Type B pancreatic cell (in vitro differentiated cells): ENCODE data around the gene COIL. TPM values are rescaled to one million over a fixed set of nuclear protein-coding genes. Genes with fewer than 3 reads are reported as not detected.
"Not testable (repeated sequence)": the region's sequence is repeated elsewhere in the genome, so short reads cannot be mapped to it uniquely, and the experiment has no call there.

ENCODE experiments used
- DNase-seq: peaks from one replicate; pipeline ENCODE4 v3.0.0; 2021; ENCODE audit warnings: mixed read lengths; ENCODE audit not compliant: unreplicated experiment; ENCODE audit errors: extremely low spot score
- H3K27ac Mint-ChIP-seq: 2 replicates; pipeline ENCODE4 v1.8.0; 2021; ENCODE audit warnings: mild to moderate bottlenecking, mixed read lengths
- H3K27me3 Mint-ChIP-seq: 2 replicates; pipeline ENCODE4 v1.8.0; 2021; ENCODE audit warnings: mixed read lengths
- H3K36me3 Mint-ChIP-seq: 2 replicates; pipeline ENCODE4 v1.8.0; 2021; ENCODE audit warnings: mixed read lengths
- H3K4me1 Mint-ChIP-seq: one replicate; pipeline ENCODE4 v1.8.0; 2021; ENCODE audit warnings: mixed read lengths; ENCODE audit not compliant: unreplicated experiment
- H3K4me3 Mint-ChIP-seq: 2 replicates; pipeline ENCODE4 v1.8.0; 2021; ENCODE audit warnings: mild to moderate bottlenecking, mixed read lengths
- H3K9me3 Mint-ChIP-seq: 2 replicates; pipeline ENCODE4 v1.8.0; 2021; ENCODE audit warnings: mixed read lengths
- total RNA-seq: library from RNA; stranded (reverse); gene quantifications from 2 replicates; pipeline ENCODE4 v1.2.1, GENCODE V29; 2021; ENCODE audit warnings: low replicate concordance
- TF ChIP-seq, protein P1 (sequence below): fragments of 200-600 bp; sonication (generic); conservative IDR thresholded peaks from 2 replicates; pipeline ENCODE4 v1.5.0; 2021; ENCODE audit warnings: antibody characterized with exemption, mild to moderate bottlenecking

COIL gene
- total RNA-seq, 1 donor from 2014 or later, result 26.5 TPM

DNA sequence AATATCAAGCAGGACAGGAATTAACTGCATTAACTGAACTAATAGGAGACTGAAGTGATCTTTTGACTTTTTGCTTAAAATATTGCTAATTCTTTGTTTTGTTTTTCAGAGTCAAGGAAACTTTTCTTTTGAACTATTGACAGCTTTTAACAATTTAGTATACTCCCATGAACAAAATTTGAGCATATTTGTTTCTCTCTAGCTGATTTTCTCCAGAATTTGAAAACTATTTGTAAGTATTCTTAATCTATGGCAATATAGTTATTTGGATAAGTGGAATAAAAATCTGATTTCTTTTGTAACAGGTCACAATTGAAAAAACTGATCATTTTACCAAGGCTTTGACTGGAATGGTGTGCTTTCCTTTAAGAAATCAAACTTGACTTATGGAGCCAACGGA is 10.1 kb upstream of the COIL start:
- no peak overlapping the region for H3K4me3 Mint-ChIP-seq
- H3K4me1 Mint-ChIP-seq, result peaks cover 32% of the 10 kb centered on the region
- TF ChIP-seq, protein P1, sequence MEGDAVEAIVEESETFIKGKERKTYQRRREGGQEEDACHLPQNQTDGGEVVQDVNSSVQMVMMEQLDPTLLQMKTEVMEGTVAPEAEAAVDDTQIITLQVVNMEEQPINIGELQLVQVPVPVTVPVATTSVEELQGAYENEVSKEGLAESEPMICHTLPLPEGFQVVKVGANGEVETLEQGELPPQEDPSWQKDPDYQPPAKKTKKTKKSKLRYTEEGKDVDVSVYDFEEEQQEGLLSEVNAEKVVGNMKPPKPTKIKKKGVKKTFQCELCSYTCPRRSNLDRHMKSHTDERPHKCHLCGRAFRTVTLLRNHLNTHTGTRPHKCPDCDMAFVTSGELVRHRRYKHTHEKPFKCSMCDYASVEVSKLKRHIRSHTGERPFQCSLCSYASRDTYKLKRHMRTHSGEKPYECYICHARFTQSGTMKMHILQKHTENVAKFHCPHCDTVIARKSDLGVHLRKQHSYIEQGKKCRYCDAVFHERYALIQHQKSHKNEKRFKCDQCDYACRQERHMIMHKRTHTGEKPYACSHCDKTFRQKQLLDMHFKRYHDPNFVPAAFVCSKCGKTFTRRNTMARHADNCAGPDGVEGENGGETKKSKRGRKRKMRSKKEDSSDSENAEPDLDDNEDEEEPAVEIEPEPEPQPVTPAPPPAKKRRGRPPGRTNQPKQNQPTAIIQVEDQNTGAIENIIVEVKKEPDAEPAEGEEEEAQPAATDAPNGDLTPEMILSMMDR, result no peak
- DNase-seq, result no peak
- H3K36me3 Mint-ChIP-seq, result no peaks in the 10 kb centered on the region
- H3K9me3 Mint-ChIP-seq, result no peaks in the 10 kb centered on the region
- no peaks in the 10 kb centered on the region for H3K27me3 Mint-ChIP-seq
- no peak overlapping the region for H3K27ac Mint-ChIP-seq

DNA sequence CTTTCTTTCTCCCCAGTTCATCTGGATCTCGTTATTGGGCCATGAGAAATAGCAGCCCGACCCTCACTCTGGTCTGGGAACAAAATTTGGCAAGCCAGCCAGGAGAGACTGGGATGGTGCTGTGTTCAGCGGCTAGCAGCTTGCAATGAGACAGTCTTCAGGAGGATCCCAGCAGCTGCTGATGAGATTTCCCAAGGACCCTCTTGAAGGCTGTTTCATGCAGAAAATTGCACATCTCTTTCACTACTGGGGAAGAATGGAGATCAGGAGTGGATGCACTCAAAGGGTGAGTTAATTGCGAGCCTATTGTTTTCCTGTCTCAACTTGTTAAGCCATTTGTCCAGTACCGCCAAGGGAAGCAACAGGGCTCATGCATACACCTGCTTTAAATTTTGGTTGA is 5.5 kb upstream of the COIL start:
- Mint-ChIP-seq H3K4me1 (peaks cover 4% of the 10 kb centered on the region), H3K27me3 (no peaks in the 10 kb centered on the region), H3K36me3 (no peaks in the 10 kb centered on the region), H3K27ac (no peak overlapping the region), H3K9me3 (no peaks in the 10 kb centered on the region), H3K4me3 (no peak overlapping the region)
- TF ChIP-seq, protein P1, result no peak
- DNase-seq, result no peak

DNA sequence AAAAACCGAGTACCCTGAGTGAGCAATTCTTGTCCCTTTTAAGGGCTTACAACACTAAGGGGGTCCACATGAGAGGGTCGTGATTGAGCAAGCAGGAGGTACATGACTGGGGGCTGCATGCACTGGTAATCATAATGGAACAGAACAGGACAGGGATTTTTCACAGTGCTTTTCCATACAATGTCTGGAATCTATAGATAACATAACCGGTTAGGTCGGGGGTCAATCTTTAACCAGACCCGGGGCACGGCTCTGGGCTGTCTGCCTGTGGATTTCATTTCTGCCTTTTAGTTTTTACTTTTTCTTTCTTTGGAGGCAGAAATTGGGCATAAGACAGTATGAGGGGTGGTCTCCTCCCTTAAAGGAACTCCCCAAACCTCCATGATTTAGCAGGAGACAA is 4.8 kb upstream of the COIL start:
- H3K27ac Mint-ChIP-seq, H3K27me3 Mint-ChIP-seq, H3K36me3 Mint-ChIP-seq, DNase-seq, H3K9me3 Mint-ChIP-seq: not testable (repeated sequence)
- Mint-ChIP-seq H3K4me3 (peak overlapping the region; percentile 32), H3K4me1 (peaks cover 11% of the 10 kb centered on the region)

DNA sequence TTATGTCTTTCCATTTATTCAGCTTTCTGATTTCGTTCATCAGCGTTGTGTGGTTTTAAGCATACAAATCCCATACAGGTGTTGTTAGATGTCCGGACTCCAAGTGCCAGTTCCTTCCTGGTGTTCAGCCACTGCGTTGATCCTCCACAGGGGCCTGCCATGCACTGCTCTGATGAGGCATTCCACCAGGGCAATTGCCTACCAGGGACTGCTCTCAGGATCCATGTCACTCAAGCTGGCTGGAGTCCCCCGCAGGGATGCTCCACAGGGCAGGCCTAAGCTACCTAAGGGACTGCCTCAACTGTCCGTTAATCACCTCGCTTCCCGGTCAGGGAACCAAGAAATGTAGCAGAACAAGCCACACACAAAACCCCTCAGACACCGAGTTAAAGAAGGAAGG is 4.4 kb upstream of the COIL start:
- H3K36me3 Mint-ChIP-seq, H3K4me3 Mint-ChIP-seq, DNase-seq, H3K27ac Mint-ChIP-seq, H3K27me3 Mint-ChIP-seq, H3K9me3 Mint-ChIP-seq: not testable (repeated sequence)
- H3K4me1 Mint-ChIP-seq, result peaks cover 11% of the 10 kb centered on the region

DNA sequence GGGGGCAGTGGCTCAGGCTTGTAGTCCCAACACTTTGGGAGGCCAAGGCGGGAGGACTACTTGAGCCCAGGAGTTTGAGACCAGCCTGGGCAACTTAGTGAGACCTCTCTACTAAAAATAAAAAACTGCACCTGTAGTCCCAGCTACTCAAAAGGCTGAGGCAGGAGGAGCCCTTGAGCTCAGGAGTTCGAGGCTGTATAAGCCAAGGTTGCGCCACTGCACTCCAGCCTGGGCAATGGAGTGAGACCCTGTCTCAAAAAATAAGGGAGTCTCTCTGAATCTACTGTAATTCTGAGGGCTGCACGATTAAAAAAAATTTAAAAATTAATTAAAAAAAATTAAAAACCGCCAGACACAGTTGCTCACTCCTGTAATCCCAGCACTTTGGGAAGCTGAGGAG is 3.9 kb downstream of the COIL start:
- peaks cover 8% of the 10 kb centered on the region for H3K36me3 Mint-ChIP-seq
- TF ChIP-seq, protein P1, result no peak
- H3K4me3 Mint-ChIP-seq, result no peak overlapping the region
- DNase-seq, result no peak
- no peak overlapping the region for H3K27ac Mint-ChIP-seq
- H3K27me3 Mint-ChIP-seq, result no peaks in the 10 kb centered on the region
- peaks cover 11% of the 10 kb centered on the region for H3K4me1 Mint-ChIP-seq
- no peaks in the 10 kb centered on the region for H3K9me3 Mint-ChIP-seq

DNA sequence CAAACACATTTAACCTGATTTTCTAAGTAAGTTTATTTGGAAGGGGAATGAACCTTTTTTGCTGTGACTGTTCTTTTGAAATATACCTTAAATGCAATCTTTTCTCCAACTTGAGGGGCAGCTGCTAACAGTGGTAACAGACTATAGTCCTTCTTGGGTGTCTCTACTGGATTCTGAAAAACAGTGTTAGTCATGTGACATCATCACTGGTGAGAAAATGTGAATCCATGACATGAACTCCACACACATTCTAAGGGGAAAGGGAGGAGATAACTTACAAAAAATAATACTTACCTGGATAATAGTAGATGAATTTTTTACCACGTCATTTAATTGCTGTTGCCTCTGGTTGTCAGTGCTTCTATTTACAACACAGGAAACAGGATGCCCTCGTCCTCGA is 11.3 kb downstream of the COIL start:
- Mint-ChIP-seq H3K4me1 (no peaks in the 10 kb centered on the region), H3K27me3 (no peaks in the 10 kb centered on the region), H3K4me3 (no peak overlapping the region), H3K27ac (no peak overlapping the region), H3K9me3 (no peaks in the 10 kb centered on the region), H3K36me3 (peaks cover 28% of the 10 kb centered on the region)
- TF ChIP-seq, protein P1, result no peak
- DNase-seq, result no peak

DNA sequence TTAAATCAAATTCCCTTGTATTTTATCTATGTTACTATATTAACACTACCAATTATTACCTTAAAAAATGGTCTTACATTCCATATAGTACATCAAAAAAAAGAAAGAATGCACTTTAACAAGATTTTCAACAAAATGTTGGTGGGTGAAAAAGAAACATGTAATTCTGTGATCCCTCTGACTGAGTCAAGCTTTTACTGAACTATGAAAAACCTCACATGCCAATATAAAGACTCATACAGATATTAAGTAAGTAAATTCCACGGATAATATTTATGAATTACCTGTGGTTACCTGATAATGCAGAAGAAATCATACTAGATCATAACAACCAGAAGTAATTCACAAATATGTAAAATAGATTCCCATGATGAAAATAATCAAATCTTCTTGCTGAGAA is 12.4 kb downstream of the COIL start:
- H3K9me3 Mint-ChIP-seq, result no peaks in the 10 kb centered on the region
- no peak overlapping the region for H3K27ac Mint-ChIP-seq
- H3K36me3 Mint-ChIP-seq, result peaks cover 30% of the 10 kb centered on the region
- no peaks in the 10 kb centered on the region for H3K27me3 Mint-ChIP-seq
- no peak for DNase-seq
- no peaks in the 10 kb centered on the region for H3K4me1 Mint-ChIP-seq
- TF ChIP-seq, protein P1, result no peak
- no peak overlapping the region for H3K4me3 Mint-ChIP-seq
